ENCODE results near the gene NHSL2. TPM values are rescaled to one million over a fixed set of nuclear protein-coding genes. Genes with fewer than 3 reads are reported as not detected.

The NHSL2 gene
- total and polyA plus RNA-seq, 2 of the 13 experiments (the other 11 are each of a cell fraction or from before 2014, with no cell fraction given): not detected

DNA sequence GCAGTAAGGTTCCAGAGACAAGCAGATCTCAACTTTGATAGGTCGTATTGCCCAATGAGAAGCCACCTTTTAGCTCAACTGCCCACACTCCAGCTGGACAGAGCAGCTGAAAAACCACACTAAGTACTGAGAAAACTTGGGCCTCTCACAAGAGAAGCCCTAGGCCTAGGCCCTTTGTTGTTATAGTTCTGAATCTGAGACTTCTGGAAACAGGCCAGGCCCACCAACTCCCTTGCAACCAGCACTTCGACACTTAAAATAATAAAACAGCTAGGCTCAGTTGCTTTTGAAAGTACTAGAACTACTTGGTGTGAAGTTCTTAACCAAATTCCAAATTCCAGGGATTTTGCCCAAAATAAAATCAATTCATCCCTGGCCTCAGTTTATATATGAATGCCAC lies 234.5 kb downstream of the NHSL2 start:
- no peak for ATAC-seq

DNA sequence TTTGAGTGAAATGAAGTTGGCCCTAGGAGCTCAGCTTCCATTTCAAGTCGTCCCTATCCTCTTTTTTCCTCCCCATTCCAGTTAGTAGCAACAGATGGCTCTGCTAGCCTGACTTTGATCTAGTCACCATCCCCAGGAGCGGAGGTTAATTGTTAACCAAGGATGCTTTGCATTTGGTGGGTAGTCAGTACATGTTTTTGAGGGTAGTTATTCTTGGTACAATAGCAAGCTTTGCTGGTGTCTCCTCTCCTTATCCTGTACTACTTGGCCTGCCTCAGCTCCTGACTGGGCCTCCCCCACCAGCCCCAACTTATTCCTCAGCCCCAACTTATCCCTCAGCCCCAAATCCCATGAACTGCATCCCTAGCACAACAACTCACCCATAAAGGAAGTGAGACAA lies 235.9 kb downstream of the NHSL2 start:
- FAIRE-seq: no peak
- POLR2A ChIA-PET: no interaction called here
- in situ Hi-C loops (cut with HindIII; ENCODE audit: extremely low pct_ligation_motif_present, low pct_unique_long_range_greater_than_20kb): no loop called here
- TF ChIP-seq PHF8 (CRISPR knock-in tag; IDR thresholded peaks at IDR 0.05) (no peak), ETV5 (CRISPR knock-in tag; IDR thresholded peaks at IDR 0.05; ENCODE audit: borderline replicate concordance) (no peak), HDAC1 (CRISPR knock-in tag; IDR thresholded peaks at IDR 0.05) (no peak), SNAI1 (CRISPR knock-in tag; IDR thresholded peaks at IDR 0.05; ENCODE audit: borderline replicate concordance) (no peak), KDM4B (CRISPR knock-in tag; IDR thresholded peaks at IDR 0.05) (no peak), ZSCAN21 (CRISPR knock-in tag; IDR thresholded peaks at IDR 0.05; ENCODE audit: borderline replicate concordance) (no peak), ZFP62 (CRISPR knock-in tag; IDR thresholded peaks at IDR 0.05) (no peak), ESRRA (CRISPR knock-in tag; IDR thresholded peaks at IDR 0.05; ENCODE audit: low read depth) (no peak)
- TF ChIP-seq, protein P1, sequence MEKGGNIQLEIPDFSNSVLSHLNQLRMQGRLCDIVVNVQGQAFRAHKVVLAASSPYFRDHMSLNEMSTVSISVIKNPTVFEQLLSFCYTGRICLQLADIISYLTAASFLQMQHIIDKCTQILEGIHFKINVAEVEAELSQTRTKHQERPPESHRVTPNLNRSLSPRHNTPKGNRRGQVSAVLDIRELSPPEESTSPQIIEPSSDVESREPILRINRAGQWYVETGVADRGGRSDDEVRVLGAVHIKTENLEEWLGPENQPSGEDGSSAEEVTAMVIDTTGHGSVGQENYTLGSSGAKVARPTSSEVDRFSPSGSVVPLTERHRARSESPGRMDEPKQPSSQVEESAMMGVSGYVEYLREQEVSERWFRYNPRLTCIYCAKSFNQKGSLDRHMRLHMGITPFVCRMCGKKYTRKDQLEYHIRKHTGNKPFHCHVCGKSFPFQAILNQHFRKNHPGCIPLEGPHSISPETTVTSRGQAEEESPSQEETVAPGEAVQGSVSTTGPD (CRISPR knock-in tag; IDR thresholded peaks at IDR 0.05): no peak
- TF ChIP-seq, protein P2, sequence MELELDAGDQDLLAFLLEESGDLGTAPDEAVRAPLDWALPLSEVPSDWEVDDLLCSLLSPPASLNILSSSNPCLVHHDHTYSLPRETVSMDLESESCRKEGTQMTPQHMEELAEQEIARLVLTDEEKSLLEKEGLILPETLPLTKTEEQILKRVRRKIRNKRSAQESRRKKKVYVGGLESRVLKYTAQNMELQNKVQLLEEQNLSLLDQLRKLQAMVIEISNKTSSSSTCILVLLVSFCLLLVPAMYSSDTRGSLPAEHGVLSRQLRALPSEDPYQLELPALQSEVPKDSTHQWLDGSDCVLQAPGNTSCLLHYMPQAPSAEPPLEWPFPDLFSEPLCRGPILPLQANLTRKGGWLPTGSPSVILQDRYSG (CRISPR knock-in tag; IDR thresholded peaks at IDR 0.05): no peak
- TF ChIP-seq, protein P3, sequence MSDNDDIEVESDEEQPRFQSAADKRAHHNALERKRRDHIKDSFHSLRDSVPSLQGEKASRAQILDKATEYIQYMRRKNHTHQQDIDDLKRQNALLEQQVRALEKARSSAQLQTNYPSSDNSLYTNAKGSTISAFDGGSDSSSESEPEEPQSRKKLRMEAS (IDR thresholded peaks at IDR 0.05): no peak

More for the DNA sequence above, 234.5 kb downstream of the NHSL2 start:
- Histone ChIP-seq H3K9me3 (ENCODE audit: low read length) (no peaks in the 10 kb centered on the region), H3K9ac (ENCODE audit: insufficient read depth, low read depth, low read length) (no peak overlapping the region), H4K20me1 (ENCODE audit: insufficient read depth, low read length) (no peaks in the 10 kb centered on the region), H3K27ac (ENCODE audit: extremely low read length, insufficient read depth, low read length) (no peak overlapping the region), H2AFZ (ENCODE audit: low read length) (no peak overlapping the region), H3K4me2 (ENCODE audit: low read depth, low read length) (no peak overlapping the region), H3K27me3 (ENCODE audit: control insufficient read depth in 1 of 2, insufficient read depth in 2 of 2, low read length in 2 of 2) (no peaks in the 10 kb centered on the region), H3K4me3 (replicated peaks in 1 of 3; ENCODE audit: insufficient read depth in 1 of 3, low read depth in 2 of 3, low read length in 3 of 3) (no peak overlapping the region), H3K36me3 (replicated peaks in 1 of 2; ENCODE audit: control insufficient read depth in 1 of 2, insufficient read depth in 2 of 2, low read length in 2 of 2) (no peaks in the 10 kb centered on the region), H3K79me2 (ENCODE audit: insufficient read depth, low read length) (no peaks in the 10 kb centered on the region), H3K4me1 (ENCODE audit: insufficient read depth, low read length) (no peaks in the 10 kb centered on the region)
- FAIRE-seq (no peak), DNase-seq (ENCODE audit: low spot score) (no peak)
- intact Hi-C loops (cut with micrococcal nuclease; ENCODE audit: unreplicated experiment) (no loop called here), in situ Hi-C loops (cut with HindIII; ENCODE audit: extremely low pct_ligation_motif_present, low pct_unique_long_range_greater_than_20kb) (no loop called here)
- WGBS (ENCODE audit: low lambda C conversion rate): no CpG with 5 or more reads among the region's 2 CpGs
- CTCF ChIA-PET (ENCODE audit: low intra/inter-chr PET ratio, low total read pairs): no interaction called here
- TF ChIP-seq EEA1 (CRISPR knock-in tag; IDR thresholded peaks at IDR 0.05; ENCODE audit: borderline replicate concordance) (no peak), ZNF792 (CRISPR knock-in tag; IDR thresholded peaks at IDR 0.05) (no peak), KDM4B (CRISPR knock-in tag; IDR thresholded peaks at IDR 0.05) (no peak), MAF1 (CRISPR knock-in tag; IDR thresholded peaks at IDR 0.05; ENCODE audit: borderline replicate concordance) (no peak), MTA3 (CRISPR knock-in tag; IDR thresholded peaks at IDR 0.05) (no peak), TMF1 (CRISPR knock-in tag; IDR thresholded peaks at IDR 0.05; ENCODE audit: low read depth) (no peak), CENPT (CRISPR knock-in tag; IDR thresholded peaks at IDR 0.05; ENCODE audit: low read depth) (no peak), ZNF550 (CRISPR knock-in tag; IDR thresholded peaks at IDR 0.05; ENCODE audit: borderline replicate concordance) (no peak), ZNF234 (CRISPR knock-in tag; conservative IDR thresholded peaks at IDR 0.05) (no peak), RARA (CRISPR knock-in tag; IDR thresholded peaks at IDR 0.05) (no peak)
- TF ChIP-seq, protein P4, sequence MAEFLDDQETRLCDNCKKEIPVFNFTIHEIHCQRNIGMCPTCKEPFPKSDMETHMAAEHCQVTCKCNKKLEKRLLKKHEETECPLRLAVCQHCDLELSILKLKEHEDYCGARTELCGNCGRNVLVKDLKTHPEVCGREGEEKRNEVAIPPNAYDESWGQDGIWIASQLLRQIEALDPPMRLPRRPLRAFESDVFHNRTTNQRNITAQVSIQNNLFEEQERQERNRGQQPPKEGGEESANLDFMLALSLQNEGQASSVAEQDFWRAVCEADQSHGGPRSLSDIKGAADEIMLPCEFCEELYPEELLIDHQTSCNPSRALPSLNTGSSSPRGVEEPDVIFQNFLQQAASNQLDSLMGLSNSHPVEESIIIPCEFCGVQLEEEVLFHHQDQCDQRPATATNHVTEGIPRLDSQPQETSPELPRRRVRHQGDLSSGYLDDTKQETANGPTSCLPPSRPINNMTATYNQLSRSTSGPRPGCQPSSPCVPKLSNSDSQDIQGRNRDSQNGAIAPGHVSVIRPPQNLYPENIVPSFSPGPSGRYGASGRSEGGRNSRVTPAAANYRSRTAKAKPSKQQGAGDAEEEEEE (CRISPR knock-in tag; IDR thresholded peaks at IDR 0.05; ENCODE audit: borderline replicate concordance): no peak
- POLR2A ChIA-PET: no interaction called here
- no TSS peak for BruUV-seq (replicated peaks)

More for the DNA sequence above, 235.9 kb downstream of the NHSL2 start:
- no peak overlapping the region for H3K27ac ChIP-seq (ENCODE audit: extremely low read length, insufficient read depth, low read length)
- H3K36me3 ChIP-seq (replicated peaks in 1 of 2; ENCODE audit: control insufficient read depth in 1 of 2, insufficient read depth in 2 of 2, low read length in 2 of 2): no peaks in the 10 kb centered on the region
- ATAC-seq (no peak), DNase-seq (ENCODE audit: low spot score) (no peak)
- no peak overlapping the region for H2AFZ ChIP-seq (ENCODE audit: low read length)
- no peak overlapping the region for H3K9ac ChIP-seq (ENCODE audit: insufficient read depth, low read depth, low read length)
- WGBS (ENCODE audit: low lambda C conversion rate): 0% methylated on average over 2 of the region's 2 CpGs
- no TSS peak for BruUV-seq (replicated peaks)
- no peaks in the 10 kb centered on the region for H3K79me2 ChIP-seq (ENCODE audit: insufficient read depth, low read length)
- no peaks in the 10 kb centered on the region for H3K27me3 ChIP-seq (ENCODE audit: control insufficient read depth in 1 of 2, insufficient read depth in 2 of 2, low read length in 2 of 2)
- no peaks in the 10 kb centered on the region for H3K9me3 ChIP-seq (ENCODE audit: low read length)
- H3K4me3 ChIP-seq (replicated peaks in 1 of 3; ENCODE audit: insufficient read depth in 1 of 3, low read depth in 2 of 3, low read length in 3 of 3): no peak overlapping the region
- no peaks in the 10 kb centered on the region for H4K20me1 ChIP-seq (ENCODE audit: insufficient read depth, low read length)
- intact Hi-C loops (cut with micrococcal nuclease; ENCODE audit: unreplicated experiment): no loop called here
- no peak overlapping the region for H3K4me2 ChIP-seq (ENCODE audit: low read depth, low read length)
- CTCF ChIA-PET (ENCODE audit: low intra/inter-chr PET ratio, low total read pairs): no interaction called here
- H3K4me1 ChIP-seq (ENCODE audit: insufficient read depth, low read length): no peaks in the 10 kb centered on the region

Data from HepG2 (cell line).